AG20443 (cell line): ENCODE data around the gene ADRA1B.
A peak's percentile ranks its signal among the peaks of the same experiment; 100 is the strongest.
"Not testable (repeated sequence)": the region's sequence is repeated elsewhere in the genome, so short reads cannot be mapped to it uniquely, and the experiment has no call there.

Experiments used
- DNase-seq: peaks from one replicate; pipeline ENCODE4 v3.0.0; 2012; ENCODE audit warnings: low spot score, mixed read lengths

Gene ADRA1B

GRCh38 chr5:159929176-159929575 is 12.9 kb downstream of the ADRA1B start:
- DNase-seq: no peak

DNA sequence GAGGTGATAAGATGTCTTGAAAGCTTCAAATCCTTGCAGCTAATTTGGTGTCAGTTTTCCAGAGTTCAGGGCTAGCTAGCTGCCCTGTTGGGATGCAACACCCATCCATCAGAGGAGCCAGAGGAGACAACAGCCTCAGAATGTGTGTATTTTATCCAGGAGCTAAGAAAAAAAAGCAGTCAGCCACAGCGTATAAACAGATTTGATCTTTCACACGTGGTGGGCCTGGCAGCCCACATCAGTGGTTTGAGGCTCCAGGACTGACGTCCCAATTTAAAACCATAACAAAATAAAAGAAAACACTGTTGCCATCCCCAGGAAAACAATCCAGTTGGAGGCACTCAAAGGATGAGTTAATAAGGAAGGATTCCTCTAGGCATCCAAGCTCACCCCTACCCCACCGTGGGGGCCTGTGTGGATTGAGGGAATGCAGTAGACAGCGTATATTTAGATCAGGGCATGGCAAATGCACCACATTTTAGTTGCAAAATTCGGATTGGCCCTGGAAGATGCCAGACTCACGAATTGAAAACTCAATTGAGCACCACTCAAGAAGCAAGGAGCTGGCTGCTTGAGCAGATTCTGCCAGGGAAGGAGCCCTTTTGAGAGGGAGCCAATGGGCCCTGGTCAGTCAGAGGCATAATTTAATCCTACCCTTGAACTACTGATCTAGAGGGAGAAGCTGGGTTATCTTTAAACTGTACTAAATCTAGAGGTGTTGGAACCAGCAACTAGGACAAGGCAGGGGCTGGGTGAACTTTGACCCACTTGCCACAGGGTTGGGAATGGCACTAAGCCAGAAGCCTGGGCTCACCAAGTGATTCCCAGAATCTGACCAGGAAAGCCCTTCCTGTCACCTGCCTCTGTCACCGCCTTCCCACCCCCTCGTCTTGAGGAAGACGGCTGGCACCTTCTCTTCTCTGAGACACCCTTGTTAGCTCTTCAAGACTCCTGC is 17.5 kb downstream of the ADRA1B start:
- DNase-seq: no peak

DNA sequence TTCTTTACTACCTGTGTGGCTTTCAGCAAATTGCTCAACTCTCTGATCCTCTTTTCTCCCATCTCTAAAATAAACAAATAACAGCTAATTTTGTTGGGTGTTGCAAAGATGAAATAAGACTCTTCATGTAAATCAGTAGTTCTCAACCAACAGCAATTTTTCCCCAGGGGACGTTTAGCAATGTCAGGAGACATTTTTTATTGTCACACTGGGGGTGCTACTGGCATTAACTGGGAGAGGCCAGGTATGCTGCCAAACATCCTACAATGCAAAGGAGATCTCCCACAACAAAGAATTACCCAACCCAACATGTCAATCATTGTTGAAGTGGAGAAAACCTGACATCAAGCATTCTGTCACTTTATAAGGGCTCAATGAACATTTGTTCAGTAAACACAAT is 19.7 kb downstream of the ADRA1B start:
- no peak for DNase-seq

- no peak for DNase-seq
Measured at GRCh38 chr5:159936686-159937329, 20.5 kb downstream of the ADRA1B start.

- DNase-seq: no peak
Measured at GRCh38 chr5:159937580-159937979, 21.3 kb downstream of the ADRA1B start.

DNA sequence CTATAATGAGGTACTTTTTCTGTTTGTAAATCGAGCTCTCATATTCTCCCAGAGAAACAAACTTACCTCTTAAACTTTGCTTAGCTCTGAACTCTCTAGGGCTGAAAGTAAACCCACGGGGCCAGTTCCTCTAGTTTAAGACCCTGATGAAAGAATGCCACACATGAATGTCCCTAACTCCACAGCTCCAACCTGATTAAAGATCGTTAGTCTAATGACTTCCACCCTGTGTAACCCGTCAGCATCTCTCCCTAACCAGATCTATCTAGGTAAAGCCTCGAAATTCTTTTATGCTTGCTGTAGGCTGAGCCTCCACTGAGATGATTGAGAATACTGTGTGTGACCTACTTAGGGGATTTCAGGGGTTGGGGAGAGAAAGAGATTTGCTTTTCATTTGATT is 27.0 kb downstream of the ADRA1B start:
- DNase-seq: no peak

DNA sequence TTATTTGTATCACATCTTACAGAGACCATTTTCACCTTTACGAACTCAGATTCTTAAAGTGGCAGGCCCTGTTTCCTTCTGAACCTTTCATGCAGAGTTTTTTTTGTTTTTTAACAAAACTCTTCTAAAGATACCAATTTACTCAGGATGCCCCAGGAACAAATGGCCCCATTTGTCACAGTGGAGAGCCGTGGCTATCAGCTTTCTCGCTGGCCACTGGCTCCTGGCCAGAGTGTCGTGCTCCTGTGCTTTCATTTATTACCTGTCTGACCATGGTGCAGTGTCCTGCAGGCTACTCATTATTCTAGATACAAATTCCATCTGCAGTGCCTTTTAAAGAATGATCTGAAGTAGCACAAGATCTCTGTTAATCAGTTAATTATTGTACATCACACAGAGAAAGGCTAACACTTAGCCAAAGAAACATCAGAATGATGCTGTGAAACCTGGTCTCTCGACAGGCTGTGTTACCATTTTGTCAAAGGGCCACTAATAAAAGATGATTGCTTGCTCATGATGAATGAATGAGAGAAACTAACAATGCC is 27.8 kb downstream of the ADRA1B start:
- no peak for DNase-seq

DNA sequence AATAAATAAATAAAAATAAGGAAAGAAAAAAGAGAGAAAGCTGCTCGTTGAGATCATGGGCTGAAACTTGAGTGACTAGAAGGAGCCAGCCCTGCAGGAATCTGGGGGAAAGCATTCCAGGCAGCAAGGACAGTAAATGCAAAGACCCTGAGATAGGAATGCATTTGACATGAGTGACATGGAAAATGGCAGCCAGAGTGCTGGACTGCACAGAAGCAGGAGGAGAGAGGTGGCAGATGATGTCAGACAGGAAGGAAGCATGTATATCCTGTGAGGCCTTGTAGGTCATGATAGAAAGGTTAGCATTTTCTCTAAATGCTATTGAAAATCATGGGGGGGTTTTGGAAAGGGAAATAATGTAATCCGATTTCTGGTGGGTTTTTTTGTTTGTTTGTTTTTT is 29.1 kb downstream of the ADRA1B start:
- DNase-seq: no peak

- DNase-seq: peak; percentile 69
Measured at GRCh38 chr5:159947708-159948358, 31.6 kb downstream of the ADRA1B start.

DNA sequence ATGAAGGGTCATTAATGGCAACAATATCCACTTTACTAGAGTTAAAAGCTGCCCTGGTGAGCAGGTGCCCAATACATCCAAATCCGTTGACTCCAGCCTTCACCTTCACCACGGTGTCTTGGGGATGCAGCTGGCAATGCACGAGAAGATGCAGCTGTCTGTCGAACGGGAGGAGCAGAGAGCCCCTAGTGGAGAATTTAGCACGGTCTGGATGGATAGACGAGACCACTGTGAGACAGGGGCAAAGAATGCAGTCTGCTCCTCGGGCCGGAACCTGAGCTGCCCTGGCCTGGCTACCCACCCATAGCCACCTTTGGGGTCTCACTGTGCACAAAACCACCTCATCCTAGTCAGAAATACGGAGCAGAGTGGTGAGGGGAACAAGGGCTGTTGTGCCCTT is 35.1 kb downstream of the ADRA1B start:
- DNase-seq: no peak

DNA sequence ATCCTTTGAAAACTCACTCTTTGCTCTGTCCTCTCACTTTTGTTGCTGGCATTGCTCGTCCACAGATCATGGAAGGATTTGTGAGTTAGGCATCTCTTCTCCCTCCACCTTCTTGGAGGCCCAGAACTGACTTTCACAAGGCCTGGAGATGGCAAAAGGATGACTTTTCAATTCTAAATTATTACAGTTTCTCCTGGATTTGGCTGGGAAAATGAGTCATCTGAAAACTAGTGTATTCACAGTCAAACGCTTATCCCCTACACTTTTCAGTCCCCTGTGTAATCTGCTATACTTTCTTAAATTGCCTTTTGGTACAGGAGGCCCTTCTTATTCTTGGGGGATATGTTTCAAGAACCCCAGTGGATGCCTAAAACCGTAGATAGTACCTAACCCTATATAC is 35.6 kb downstream of the ADRA1B start:
- DNase-seq: no peak

GRCh38 chr5:159953609-159954008 is 37.3 kb downstream of the ADRA1B start:
- no peak for DNase-seq

DNA sequence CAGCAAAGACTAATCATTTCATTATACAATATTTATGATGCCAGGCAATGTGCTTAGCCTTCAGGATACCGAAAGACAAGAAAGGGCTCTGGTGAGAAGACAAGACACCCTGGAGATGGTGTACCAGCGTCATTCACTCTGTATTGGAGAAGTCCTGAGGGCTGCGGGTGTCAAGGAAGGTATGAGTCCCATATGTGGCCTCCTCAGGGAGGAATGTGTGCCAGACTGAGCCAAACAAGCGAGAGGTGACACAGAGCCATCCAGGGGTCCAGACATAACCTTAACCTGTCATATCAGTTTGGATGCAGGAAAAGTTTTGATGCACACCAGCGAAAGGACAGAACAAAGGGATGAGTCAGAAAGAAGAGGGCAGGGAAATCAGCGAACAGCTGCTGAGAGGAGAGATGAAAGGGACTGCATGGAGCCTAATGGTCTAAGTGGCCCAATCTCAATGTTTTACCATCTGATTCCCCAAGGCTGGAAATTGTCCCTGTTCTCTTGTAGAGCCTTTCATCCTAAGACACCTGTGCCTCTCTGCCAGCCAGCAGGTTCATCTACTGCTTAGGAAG is 38.9 kb downstream of the ADRA1B start:
- no peak for DNase-seq

- peak; percentile 36 for DNase-seq
Measured at GRCh38 chr5:159956074-159956473, 39.8 kb downstream of the ADRA1B start.

DNA sequence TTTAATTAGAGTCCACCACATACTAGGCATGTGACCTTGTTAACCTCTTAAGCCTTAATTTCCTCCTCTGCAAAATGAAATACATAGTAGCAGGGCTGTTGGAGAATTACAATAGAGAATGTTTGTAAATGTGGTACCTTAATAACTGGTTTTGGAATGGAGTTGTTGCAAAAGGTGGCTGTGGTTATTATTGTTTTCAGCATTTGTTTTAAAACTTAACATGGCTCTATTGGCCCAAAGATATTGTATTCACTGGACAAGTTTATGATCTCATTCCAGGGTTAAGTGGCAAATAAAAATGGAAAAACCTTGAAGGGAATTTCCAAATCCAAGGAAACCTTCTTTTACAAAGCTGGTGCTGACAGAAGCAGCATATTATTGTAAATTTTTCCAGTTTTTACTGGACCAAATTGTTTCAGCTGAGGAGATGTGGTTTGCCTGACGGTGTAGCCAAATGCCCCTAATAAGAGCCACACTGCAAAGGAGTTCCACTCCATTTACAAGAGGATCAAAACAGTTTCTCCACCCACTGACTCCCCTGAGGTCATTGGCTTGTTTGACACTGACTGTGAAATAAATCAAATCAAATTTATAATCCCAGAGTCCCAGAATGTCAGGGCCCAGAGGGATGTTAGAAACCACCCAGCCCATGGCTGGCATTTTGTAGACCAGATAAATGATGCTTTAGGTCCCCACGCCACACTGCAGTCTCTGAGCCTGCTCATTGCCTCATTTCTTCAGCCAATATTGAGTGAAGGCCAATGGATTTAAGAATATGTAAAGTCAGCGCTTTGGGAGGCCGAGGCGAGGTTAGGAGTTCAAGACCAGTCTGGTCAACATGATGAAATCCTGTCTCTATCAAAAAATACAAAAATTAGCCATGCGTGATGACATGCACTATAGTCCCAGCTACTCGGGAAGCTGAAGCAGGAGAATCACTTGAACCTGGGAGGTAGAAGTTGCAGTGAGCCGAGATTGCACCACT is 45.2 kb downstream of the ADRA1B start:
- DNase-seq: no peak

- no peak for DNase-seq
Measured at GRCh38 chr5:159962214-159962613, 45.9 kb downstream of the ADRA1B start.

DNA sequence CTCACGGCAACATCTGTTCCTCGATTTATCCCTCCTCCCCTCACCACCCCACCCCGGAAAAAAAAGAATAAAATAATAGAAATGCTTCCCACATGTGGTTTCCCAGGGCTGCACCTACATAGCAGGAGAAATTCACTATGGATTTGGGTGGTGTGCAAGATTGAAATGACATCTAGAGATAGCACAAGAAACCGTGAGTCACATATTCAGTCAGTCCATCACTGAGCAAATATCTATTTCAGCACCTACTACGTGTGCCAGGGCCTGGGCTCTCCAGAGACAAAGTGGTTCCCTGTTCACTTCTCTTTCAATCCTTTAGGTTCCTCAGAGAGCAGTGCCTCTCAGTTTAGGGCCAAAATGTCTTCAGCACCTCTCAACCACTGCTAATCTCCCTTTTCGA is 47.7 kb downstream of the ADRA1B start:
- DNase-seq: no peak

DNA sequence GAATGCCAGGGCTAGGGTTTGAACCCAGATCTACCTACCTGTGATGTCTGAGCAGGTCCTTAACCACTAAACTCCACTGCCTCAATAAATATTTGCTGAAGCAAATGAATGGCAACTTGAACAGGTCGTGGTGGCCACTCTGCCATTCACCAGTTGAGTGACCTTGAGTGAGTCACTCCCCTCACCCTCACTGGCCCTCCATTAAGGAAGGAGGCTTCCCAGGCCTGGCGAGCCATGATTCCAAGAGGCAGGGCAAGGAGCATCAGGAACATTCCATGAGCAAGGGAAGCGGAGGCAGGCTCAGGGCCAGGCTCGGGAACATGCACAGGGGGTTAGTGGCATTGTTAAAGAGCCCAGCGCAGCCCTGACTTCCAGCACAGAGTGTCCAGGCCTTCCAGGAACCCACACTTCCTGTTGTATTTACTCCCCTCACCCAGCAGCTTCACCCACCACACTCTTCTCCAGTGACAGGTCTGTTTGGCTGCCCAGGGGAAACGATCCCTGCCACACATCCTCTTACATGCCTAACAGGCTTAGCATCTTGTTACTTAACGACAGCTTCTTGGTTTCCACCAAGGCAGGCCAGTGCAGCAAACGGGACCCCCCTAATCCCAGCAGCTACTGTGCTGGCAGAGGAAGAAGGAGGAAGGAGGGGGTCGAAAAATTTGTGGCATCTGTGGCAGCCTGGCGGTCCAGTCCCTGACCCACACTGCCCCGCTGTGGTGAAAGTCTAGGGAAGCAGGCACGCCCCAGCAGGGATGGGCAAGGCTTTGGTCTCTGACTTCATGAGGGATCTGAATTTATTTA is 49.0 kb downstream of the ADRA1B start:
- peak; percentile 90 for DNase-seq

- not testable (repeated sequence) for DNase-seq
Measured at GRCh38 chr5:159965838-159966128, 49.5 kb downstream of the ADRA1B start.

GRCh38 chr5:159969966-159970365 is 53.7 kb downstream of the ADRA1B start:
- no peak for DNase-seq
